ENCODE measurements around the gene LYSMD3. TPM values are rescaled to one million over a fixed set of nuclear protein-coding genes. Genes with fewer than 3 reads are reported as not detected.
"Not testable (repeated sequence)": the region's sequence is repeated elsewhere in the genome, so short reads cannot be mapped to it uniquely, and the experiment has no call there.

The LYSMD3 gene
- 10 to 100 TPM in 2 of 4 donors, 1 to 10 TPM in 2; 5.6 to 23.0 (median 12.8) TPM for total RNA-seq

- Histone ChIP-seq H3K36me3 (peaks cover 0 to 6% (median 2%) of the 10 kb centered on the region in 4 donors), H3K4me1 (peaks cover 0 to 41% (median 32%) of the 10 kb centered on the region in 4 donors), H3K9me3 (no peaks in the 10 kb centered on the region), H3K27ac (peak within 1 kb of the TSS; percentile 90 to 96 (median 92)), H3K27me3 (no peaks in the 10 kb centered on the region), H3K4me3 (peak within 1 kb of the TSS; percentile 80 to 89 (median 86))
- DNase-seq, result peak; percentile 99
- 0% methylated on average over 60 of the region's 64 CpGs; no CpG with 5 or more reads in 1 of the 2 donors for WGBS, 2 donors (ENCODE audit: low coverage in 1 of 2)
- peak; percentile 95 for TF ChIP-seq POLR2A (IDR thresholded peaks at IDR 0.05)
- TF ChIP-seq POLR2AphosphoS5 (IDR thresholded peaks at IDR 0.05), result peak; percentile 97 to 98 (median 98)
- TF ChIP-seq, protein P1, sequence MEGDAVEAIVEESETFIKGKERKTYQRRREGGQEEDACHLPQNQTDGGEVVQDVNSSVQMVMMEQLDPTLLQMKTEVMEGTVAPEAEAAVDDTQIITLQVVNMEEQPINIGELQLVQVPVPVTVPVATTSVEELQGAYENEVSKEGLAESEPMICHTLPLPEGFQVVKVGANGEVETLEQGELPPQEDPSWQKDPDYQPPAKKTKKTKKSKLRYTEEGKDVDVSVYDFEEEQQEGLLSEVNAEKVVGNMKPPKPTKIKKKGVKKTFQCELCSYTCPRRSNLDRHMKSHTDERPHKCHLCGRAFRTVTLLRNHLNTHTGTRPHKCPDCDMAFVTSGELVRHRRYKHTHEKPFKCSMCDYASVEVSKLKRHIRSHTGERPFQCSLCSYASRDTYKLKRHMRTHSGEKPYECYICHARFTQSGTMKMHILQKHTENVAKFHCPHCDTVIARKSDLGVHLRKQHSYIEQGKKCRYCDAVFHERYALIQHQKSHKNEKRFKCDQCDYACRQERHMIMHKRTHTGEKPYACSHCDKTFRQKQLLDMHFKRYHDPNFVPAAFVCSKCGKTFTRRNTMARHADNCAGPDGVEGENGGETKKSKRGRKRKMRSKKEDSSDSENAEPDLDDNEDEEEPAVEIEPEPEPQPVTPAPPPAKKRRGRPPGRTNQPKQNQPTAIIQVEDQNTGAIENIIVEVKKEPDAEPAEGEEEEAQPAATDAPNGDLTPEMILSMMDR (IDR thresholded peaks at IDR 0.05), result no peak
- intact Hi-C loops (cut with DNase I; ENCODE audit: low total_unique reads) (no loop called here), in situ Hi-C loops (cut with MboI; ENCODE audit: low pct_ligation_motif_present in 1 of 4, low pct_unique_long_range_greater_than_20kb in 1 of 4, low sequenced_read_pairs in 3 of 4) (loop anchor here in 2 of 4 donors (10.0 to 25.0 kb wide), 2 partner anchors 55 to 92 kb away; partner anchors contain the start of genes MBLAC2 (in 1 of the 2) and POLR3G (in 1 of the 2))
Measured at GRCh38 chr5:90529194-90529938, at the start of gene LYSMD3. TSS of gene LYSMD3 (minus strand) at chr5:90529584. CDS start at chr5:90525289, 4,295 bp downstream.

DNA sequence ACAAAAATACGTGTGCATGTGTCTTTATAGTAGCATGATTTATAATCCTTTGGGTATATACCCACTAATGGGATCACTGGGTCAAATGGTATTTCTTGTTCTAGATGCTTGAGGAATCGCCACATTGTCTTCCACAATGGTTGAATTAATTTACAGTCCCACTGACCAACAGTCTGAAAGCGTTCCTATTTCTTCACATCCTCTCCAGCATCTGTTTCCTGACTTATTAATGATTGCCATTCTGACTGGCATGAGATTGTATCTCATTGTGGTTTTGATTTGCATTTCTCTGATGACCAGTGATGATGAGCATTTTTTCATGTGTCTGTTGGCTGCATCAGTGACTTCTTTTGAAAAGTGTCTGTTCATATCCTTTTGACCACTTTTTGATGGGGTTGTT lies 47.2 kb upstream of the LYSMD3 start:
- H3K4me1 ChIP-seq; in situ Hi-C loops (cut with MboI; ENCODE audit: low pct_ligation_motif_present in 1 of 4, low pct_unique_long_range_greater_than_20kb in 1 of 4, low sequenced_read_pairs in 3 of 4): not testable (repeated sequence)
- 80 to 84% methylated on average over 3 of the region's 3 CpGs for WGBS, 2 donors (ENCODE audit: low coverage in 1 of 2)

DNA sequence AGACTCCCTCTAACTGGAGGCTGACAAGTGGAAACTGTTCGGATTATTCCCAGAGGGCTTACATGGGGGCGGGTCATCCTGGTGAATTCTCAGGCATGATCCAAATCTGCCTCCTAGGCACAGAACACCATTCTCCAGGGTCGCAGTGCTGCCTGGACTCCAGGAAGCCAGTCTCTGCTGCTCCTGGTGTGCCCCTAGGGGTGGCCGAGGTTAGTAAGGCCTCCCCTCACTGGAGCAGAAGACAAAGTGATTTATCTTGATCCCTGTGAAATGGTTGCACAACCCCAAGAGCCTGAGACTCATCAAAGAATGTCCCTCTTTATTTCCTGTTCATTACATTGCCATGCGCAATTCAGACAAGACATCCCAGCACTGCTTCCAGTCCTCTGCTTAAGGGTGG lies 46.3 kb upstream of the LYSMD3 start:
- in situ Hi-C loops (cut with MboI; ENCODE audit: low pct_ligation_motif_present in 1 of 4, low pct_unique_long_range_greater_than_20kb in 1 of 4, low sequenced_read_pairs in 3 of 4), result no loop called here
- H3K4me3 ChIP-seq, result no peak overlapping the region
- H3K4me1 ChIP-seq, result no peaks in the 10 kb centered on the region
- no peak overlapping the region for H3K27ac ChIP-seq
- no peaks in the 10 kb centered on the region for H3K27me3 ChIP-seq
- intact Hi-C loops (cut with DNase I; ENCODE audit: low total_unique reads), result no loop called here
- no peak for TF ChIP-seq EP300 (IDR thresholded peaks at IDR 0.05; ENCODE audit: low read depth)
- TF ChIP-seq, protein P1 (IDR thresholded peaks at IDR 0.05), result no peak
- no peak for DNase-seq
- no peaks in the 10 kb centered on the region for H3K9me3 ChIP-seq
- H3K36me3 ChIP-seq, result no peaks in the 10 kb centered on the region
- 91% methylated on average over 5 of the region's 5 CpGs; no CpG with 5 or more reads in 1 of the 2 donors for WGBS, 2 donors (ENCODE audit: low coverage in 1 of 2)

More for the DNA sequence above, 47.2 kb upstream of the LYSMD3 start:
- H3K27ac ChIP-seq; H3K36me3 ChIP-seq; H3K9me3 ChIP-seq; H3K27me3 ChIP-seq; H3K4me3 ChIP-seq; intact Hi-C loops (cut with DNase I; ENCODE audit: low total_unique reads); DNase-seq: not testable (repeated sequence)

- TF ChIP-seq EP300 (IDR thresholded peaks at IDR 0.05; ENCODE audit: low read depth), result no peak
- TF ChIP-seq, protein P1 (IDR thresholded peaks at IDR 0.05), result no peak
- TF ChIP-seq POLR2AphosphoS5 (IDR thresholded peaks at IDR 0.05), result no peak
- no peak for TF ChIP-seq POLR2A (IDR thresholded peaks at IDR 0.05)
- intact Hi-C loops (cut with DNase I; ENCODE audit: low total_unique reads), result no loop called here
- Histone ChIP-seq H3K27ac (no peak overlapping the region), H3K27me3 (no peaks in the 10 kb centered on the region), H3K4me1 (no peaks in the 10 kb centered on the region), H3K4me3 (no peak overlapping the region), H3K9me3 (no peaks in the 10 kb centered on the region), H3K36me3 (no peaks in the 10 kb centered on the region)
- no peak for DNase-seq
- in situ Hi-C loops (cut with MboI; ENCODE audit: low pct_ligation_motif_present in 1 of 4, low pct_unique_long_range_greater_than_20kb in 1 of 4, low sequenced_read_pairs in 3 of 4), result no loop called here
- WGBS, 2 donors (ENCODE audit: low coverage in 1 of 2), result 57 to 76% methylated on average over 1 of the region's 1 CpG
Measured at GRCh38 chr5:90571147-90571773, 41.9 kb upstream of the LYSMD3 start.
